Inflammatory macrophage (primary cell): ENCODE results near the gene RNF149.
A peak's percentile ranks its signal among the peaks of the same experiment; 100 is the strongest.
"Not testable (repeated sequence)": the region's sequence is repeated elsewhere in the genome, so short reads cannot be mapped to it uniquely, and the experiment has no call there.

ENCODE experiments used
- DNase-seq, 2 donors: peaks; one replicate each; pipeline ENCODE4 v3.0.0-alpha.2; 2020 to 2022
- total RNA-seq, 18 experiments: gene quantifications; one replicate each; lab custom pipeline; 2026; ENCODE audit warnings: mixed read lengths in 6 of 18, inconsistent platforms in 2 of 18; lab: John Stamatoyannopoulos, UW

RNF149 gene
- total RNA-seq: 89.1 to 193 (median 116) reads per million in 18 experiments

DNA sequence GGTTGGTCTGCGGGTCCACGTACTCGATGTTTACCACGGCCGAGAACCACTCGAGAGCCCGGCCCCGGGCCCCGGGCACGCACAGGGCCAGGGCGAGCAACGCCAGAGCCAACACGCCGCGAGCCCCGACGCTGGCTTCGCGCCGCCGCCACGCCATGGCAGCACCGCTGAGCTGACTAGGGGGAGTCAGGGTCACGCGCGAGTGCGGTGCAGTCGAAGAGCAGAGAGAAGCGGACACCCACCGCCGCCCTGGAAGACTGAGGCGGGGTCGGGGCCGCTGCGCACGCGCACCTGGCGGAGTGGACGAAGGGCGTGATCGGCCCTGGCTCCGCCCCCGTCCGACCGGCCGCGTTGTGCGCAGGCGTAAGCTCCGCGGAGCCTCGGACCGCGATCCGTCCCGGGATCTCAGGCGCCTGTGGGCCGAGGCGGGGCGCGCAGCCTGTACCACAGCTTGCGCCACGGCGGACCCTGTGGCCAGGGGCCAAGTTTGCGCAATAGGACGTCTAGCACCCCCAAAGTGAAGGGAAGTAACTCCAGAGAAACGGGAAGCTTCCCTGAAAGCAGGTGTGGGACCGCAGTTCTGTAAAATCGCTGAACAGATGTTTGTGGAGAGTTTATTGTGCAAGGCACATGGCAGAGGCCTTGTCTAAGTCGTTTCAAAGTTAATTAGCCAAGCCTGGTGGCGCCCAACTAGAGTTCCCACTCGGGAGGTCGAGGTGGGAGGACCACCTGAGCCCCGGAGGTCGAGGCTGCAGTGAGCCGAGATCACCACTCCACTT, at the start of gene RNF149:
Gene RNF149, minus strand, starts transcription at position 270 of the 779 bp plus-strand sequence. Its CDS starts 113 bp downstream, at position 157.
- peak; percentile 98 for DNase-seq

DNA sequence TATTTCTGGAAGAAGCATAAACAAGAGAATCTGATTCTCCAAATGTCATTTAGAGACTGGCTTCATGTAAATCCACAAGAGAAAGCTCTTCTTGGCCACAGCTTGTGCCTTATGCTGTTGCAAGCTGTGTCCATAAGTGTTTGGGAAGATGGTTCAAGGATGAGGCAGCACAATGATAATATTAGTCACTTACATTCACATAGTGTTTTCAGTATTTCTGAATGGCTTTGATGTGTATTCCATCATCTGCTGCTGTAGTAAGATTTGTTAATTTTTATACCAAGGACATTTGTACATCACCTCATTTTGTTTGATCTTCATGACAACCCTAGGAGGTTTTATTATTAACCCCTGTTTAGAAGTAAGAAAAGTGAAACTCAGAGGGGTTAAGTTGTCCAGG, 48.9 kb upstream of the RNF149 start:
- DNase-seq: no peak

DNA sequence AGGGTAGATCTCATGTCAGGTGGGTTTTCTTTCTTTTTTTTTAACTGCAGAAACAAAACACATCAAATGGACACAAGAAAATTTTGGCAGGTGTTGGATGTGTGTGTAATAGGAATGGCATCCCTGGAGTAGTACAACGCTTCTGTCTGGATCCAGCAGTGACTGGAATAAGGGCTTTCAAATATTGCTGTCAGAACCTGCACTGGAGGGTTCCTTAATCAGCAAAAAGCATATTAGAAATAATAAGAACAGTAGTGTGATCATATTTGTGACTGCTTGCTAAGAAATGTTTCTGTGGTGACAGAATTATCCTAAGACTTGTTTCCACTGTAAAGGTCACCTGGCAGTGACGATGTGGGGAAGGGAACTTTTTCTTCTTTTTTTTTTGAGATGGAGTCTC, 48.0 kb upstream of the RNF149 start:
- DNase-seq: no peak

- no peak for DNase-seq
Observed at GRCh38 chr2:101356055-101356454, 47.6 kb upstream of the RNF149 start.

DNA sequence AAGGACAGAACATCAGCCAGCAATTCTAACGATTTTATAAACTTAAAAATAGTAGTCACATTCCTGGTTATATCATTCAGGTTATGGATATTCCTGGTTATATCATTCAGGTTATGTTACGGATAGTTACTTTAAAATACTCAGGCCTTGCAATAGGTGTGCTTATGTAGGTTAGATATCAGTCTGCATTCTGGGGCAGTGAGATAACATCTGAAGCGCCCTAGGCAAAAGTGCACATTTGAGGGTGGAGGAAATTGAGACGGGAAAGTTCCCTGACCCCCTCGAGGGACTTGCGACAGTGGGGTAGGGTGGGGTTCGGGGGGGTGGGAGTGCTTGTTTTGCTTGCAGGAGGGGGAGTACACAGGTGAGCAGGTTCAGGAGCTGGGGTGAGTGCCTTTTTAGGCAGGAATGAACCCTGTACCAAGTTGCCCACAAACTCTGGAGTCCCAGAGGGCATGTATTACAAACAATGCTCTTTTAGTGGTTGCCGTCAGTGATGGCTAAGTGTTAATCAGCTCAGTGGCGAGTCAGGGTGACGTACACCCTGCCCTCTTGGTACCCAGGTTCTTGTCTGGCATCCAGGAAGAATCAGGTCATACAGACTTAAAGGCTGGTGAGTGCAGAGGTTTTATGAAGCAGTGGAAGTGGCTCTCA, 47.0 kb upstream of the RNF149 start:
- DNase-seq: no peak

DNA sequence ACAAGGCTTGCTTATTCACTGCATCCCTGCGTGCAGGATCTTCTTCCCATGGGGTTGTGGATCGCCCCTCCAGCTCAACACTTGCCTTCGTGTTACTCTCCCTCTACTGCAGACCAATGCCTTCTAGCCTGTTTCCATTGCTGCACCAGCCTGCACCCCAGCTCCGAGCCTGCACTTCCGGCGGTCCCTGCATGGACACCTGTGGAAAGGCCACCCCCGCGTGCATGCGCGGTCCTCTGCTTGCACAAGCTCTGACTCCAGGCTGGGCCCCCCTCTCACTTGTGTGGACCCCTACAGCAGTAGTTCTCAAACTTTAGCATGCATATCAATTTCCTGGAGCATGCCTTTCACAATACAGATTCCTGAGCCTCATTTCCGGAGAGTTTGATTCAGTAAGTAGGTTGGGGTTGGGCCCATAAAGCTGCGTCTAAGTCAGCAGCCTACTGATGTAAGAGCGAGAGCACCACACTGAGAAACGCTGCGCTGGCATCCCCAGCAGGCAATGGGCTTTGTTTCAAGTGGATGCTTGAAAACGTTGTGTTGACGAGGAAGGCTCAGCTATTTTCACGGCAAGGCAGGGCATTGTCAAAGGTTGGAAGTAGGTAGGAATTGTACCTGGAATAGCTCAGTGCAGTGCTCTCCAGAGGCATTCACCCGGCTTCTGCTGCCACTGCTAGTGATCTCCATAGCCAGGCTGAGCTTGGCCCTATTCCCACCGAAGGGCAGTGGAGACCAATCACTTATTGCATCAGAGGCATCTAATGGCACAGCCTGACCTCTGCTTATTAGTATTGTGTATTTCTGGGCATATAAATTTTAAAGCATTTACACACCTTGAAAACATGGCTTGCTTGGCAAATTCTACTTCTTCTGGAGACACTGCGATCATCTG, 46.2 kb upstream of the RNF149 start:
- DNase-seq: no peak

GRCh38 chr2:101352631-101353030, 44.1 kb upstream of the RNF149 start:
- DNase-seq: not testable (repeated sequence)

GRCh38 chr2:101351207-101351606, 42.7 kb upstream of the RNF149 start:
- DNase-seq: no peak

GRCh38 chr2:101349893-101350662, 41.6 kb upstream of the RNF149 start:
- peak; percentile 83 to 92 for DNase-seq

- no peak for DNase-seq
Observed at GRCh38 chr2:101348883-101349282, 40.4 kb upstream of the RNF149 start.

DNA sequence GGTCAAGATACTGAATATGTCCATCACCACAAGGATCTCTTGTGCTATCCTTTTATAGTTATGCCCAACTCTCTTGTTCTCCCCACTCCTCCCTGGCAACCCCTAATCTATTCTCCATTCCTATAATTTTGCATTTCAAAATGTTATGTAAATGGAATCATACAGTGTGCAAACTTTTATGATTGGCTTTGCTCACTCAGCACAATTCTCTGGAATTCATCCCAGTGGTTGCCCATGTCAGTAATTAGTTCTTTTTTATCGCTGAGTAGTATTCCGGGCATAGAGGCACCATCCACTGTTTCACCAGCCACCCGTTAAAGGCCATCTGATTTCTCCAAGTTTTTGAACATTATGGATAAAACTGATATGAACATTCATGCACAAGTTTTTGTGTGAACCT, 38.4 kb upstream of the RNF149 start:
- no peak for DNase-seq

DNA sequence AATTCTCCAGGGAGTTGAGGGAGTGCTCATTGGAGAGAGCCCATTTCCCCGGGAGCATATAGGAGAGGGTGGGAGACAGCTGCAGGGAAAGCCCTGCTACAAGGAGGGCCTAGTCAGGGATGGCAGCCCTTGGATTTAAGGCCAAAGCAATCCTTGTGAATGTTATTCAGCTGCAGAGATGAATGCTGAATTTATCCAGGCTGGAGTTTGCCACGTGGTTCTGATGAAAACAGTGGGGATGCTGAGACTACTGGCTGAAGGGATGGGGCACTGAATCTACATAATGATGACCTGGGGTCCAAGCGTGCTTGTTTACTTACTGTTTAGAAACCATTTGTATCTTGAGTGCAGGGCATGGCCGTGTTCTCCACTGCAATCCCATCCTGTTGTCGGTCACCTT, 35.6 kb upstream of the RNF149 start:
- DNase-seq: no peak

DNA sequence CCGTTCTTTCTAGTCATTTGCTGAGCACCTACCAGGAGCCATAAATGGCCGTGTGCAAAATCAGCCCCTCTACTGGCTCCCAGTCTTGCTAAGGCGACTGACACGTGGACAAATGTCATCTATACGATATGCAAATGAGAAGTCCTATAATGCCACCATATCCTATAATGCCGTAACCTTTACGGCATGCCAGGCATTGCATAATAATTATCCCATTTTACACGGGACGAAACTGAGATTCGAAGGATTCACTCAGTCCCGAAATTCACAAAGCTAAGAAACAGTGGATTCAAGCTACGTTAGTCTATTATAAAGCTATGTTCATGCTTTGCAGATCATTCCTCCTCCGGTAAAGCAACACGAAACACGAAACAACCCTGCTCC, 34.1 kb upstream of the RNF149 start:
- DNase-seq: no peak

- peak; percentile 77 to 78 for DNase-seq
Observed at GRCh38 chr2:101341901-101342624, 33.6 kb upstream of the RNF149 start.

DNA sequence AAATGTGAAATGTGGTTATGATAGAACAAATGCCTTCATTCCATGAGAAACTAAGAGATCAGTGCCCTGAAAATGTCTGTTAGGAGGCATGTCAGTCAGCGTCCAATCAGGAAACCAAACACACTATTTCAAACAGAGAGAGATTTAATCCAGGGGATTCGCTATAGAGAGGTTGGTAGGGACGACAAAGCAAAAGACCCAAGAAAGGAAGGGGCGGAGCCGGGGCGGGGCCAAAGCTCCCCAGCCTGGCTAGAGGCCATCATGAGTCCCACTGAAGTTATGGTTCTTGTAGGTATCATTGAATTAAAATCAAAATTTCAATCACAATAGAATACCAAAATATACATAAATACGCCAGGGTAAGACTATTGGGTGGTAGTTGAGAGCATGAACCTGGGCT, 32.9 kb upstream of the RNF149 start:
- no peak for DNase-seq

- DNase-seq: peak; percentile 81
Observed at GRCh38 chr2:101340141-101340551, 31.6 kb upstream of the RNF149 start.

DNA sequence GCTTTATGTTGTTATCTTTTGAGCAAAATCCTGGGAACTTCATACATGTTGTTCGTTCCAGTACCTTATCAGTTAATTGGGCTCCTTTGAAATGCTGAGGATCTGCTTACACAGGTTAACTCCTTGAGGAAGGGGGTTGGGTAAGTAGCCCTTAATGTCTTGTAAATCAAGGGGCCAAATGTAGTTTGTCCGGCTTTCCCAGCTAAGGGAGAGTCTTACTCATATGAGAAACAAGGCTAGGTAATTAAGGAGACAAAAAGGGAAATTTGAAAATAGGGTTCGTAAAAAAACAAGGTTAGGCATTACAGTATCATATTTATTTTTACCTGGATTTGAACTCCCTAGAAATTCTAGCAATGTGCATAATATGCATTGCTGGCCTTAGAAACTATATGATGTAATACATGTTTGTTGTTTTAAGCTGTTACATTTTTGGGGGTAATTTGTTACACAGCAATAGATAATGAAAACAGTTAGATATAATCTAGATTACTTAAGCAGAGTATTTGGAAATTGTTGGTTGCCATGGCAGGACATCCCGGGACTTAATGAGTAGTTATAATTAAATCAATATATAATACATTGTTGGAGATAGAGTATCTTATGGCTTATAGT, 30.9 kb upstream of the RNF149 start:
- DNase-seq: no peak

DNA sequence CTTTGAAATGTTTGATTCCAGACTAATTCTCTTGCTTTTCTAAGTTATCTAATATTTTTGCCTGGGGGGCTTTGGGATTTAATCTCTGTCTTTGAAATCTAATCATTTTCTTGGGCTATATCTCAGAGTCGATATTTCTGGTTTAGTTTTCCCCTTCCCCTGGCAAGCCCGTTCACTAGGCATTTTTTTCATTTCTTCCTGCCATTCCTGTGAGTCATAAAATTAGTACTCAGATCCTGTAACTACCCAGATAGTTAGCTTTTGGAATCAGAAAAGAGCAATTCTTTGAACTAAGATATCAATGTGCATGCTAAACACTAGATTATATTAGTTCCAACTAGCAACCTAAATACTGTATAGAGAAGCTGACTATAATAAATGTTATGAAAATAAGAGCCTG, 29.4 kb upstream of the RNF149 start:
- DNase-seq: no peak

DNA sequence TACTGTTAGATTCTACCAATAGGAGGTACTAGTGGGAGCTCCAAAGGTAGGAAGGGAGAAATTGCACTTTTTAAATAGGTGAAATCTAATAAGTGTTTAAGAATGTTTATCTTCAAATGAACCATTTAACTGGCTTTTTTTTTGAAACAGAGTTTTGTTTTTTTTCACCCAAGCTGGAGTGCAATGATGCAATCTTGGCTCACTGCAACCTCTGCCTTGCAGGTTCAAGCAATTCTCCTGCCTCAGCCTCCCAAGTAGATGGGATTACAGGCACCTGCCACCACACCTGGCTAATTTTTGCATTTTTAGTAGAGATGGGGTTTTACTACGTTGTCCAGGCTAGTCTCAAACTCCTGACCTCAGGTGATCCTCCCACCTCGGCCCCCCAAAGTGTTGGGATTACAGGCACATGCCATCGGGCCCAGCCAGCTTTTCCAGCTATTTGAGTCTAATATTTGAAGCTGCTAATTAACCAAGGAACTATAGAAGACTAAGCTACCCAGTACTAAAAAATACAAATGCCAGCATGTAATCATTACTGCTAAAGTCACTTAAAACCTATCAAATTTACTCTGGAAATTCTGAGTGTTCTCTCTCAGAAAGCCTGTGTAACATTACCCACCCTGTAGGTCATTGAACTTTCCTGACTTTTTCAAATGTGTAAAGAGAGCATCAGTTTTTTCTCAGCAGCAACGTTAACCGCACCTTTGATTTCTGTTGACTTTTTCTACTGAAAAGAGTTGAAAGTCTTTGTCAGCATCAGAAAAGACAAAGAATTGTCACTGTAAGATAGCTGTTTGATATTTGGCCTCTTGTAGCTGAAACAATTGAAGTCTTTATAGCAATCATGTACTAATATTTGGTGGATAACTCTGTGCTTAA, 24.6 kb upstream of the RNF149 start:
- no peak for DNase-seq

DNA sequence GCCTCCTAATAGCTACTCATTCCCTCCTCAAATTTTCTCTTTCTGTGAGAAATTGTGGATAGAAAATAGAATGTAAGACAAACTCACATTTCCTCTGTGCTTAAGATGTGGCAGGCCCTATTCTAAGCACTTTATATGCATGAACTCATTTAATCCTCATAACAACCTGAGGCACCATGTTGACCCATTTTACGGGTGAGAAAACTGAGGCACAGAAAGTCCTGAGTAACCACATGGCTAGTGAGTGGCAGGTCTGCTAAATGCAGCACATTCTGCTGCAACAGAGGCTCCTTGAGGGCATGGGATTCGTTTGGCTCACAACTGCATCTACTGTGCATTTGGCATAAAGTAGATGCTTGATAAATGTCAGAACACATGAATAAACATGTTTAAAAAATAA, 22.7 kb upstream of the RNF149 start:
- no peak for DNase-seq
